GM12873 (cell line): ENCODE data around the gene UBD.

ENCODE experiments used
- CTCF ChIP-seq: IDR thresholded peaks from 2 replicates; pipeline ENCODE4 v1.5.1; 2012; ENCODE audit warnings: low read depth, mild to moderate bottlenecking, moderate library complexity, low read length, control low read depth; ENCODE audit not compliant: insufficient read depth; ENCODE audit errors: missing control alignments

The UBD gene

GRCh38 chr6:29559524-29560287 is at the start of gene UBD:
UBD (minus strand) TSS chr6:29559732; CDS start chr6:29559701, 31 bp downstream.
- TF ChIP-seq CTCF, result no peak

- TF ChIP-seq CTCF, result no peak
Observed at GRCh38 chr6:29608131-29608530, 48.6 kb upstream of the UBD start.

- no peak for TF ChIP-seq CTCF
Observed at GRCh38 chr6:29603930-29604329, 44.4 kb upstream of the UBD start.

GRCh38 chr6:29603456-29603855 is 43.9 kb upstream of the UBD start:
- no peak for TF ChIP-seq CTCF

- TF ChIP-seq CTCF, result peak; percentile 30
Observed at GRCh38 chr6:29602564-29603361, 43.2 kb upstream of the UBD start.

GRCh38 chr6:29598172-29598747 is 38.7 kb upstream of the UBD start:
- no peak for TF ChIP-seq CTCF

- TF ChIP-seq CTCF, result no peak
Observed at GRCh38 chr6:29597184-29597583, 37.7 kb upstream of the UBD start.
